ENCODE data around the gene OBSL1. TPM values are rescaled to one million over a fixed set of nuclear protein-coding genes. Genes with fewer than 3 reads are reported as not detected.

Gene OBSL1
- total RNA-seq, 1 experiment from 2014 or later, result not detected

GRCh38 chr2:219603771-219604170 is 32.4 kb upstream of the OBSL1 start:
- H3K79me2 ChIP-seq (ENCODE audit: low read length), result peaks cover 5% of the 10 kb centered on the region
- no peak overlapping the region for H2AFZ ChIP-seq (ENCODE audit: low read length)

GRCh38 chr2:219598308-219599078 is 27.2 kb upstream of the OBSL1 start:
- no peak for DNase-seq
- Histone ChIP-seq H2AFZ (ENCODE audit: low read length) (peak overlapping the region; percentile 58; the same call in 1 of the 2 replicates), H3K9me2 (replicated peaks; ENCODE audit: insufficient read depth, low read length) (no peaks in the 10 kb centered on the region), H3K79me2 (ENCODE audit: low read length) (peaks cover 11% of the 10 kb centered on the region), H3K4me2 (ENCODE audit: low read depth, low read length, poor library complexity, severe bottlenecking) (peak overlapping the region; percentile 95), H3K9me3 (ENCODE audit: low read length) (no peaks in the 10 kb centered on the region), H4K20me1 (ENCODE audit: insufficient read depth, low read depth, low read length) (no peaks in the 10 kb centered on the region), H3K27me3 (ENCODE audit: low read length) (no peaks in the 10 kb centered on the region), H3K9ac (ENCODE audit: low read length) (peak overlapping the region; percentile 91), H3K36me3 (ENCODE audit: insufficient read depth, low read length) (no peaks in the 10 kb centered on the region), H3K27ac (ENCODE audit: low read length) (no peak overlapping the region), H3K4me3 (ENCODE audit: low read length) (peak overlapping the region; percentile 69), H3K4me1 (ENCODE audit: low read length) (peaks cover 21% of the 10 kb centered on the region)

More at GRCh38 chr2:219603771-219604170, 32.4 kb upstream of the OBSL1 start:
- Histone ChIP-seq H3K9me3 (ENCODE audit: low read length) (no peaks in the 10 kb centered on the region), H3K27ac (ENCODE audit: low read length) (no peak overlapping the region), H3K4me2 (ENCODE audit: low read depth, low read length, poor library complexity, severe bottlenecking) (no peak overlapping the region), H3K4me3 (ENCODE audit: low read length) (no peak overlapping the region), H3K27me3 (ENCODE audit: low read length) (no peaks in the 10 kb centered on the region), H3K4me1 (ENCODE audit: low read length) (peaks cover 6% of the 10 kb centered on the region), H3K9me2 (replicated peaks; ENCODE audit: insufficient read depth, low read length) (no peaks in the 10 kb centered on the region), H3K9ac (ENCODE audit: low read length) (no peak overlapping the region), H3K36me3 (ENCODE audit: insufficient read depth, low read length) (0 out of 2 replicates have a peak, but pooled peaks cover 3% of the 10 kb centered on the region), H4K20me1 (ENCODE audit: insufficient read depth, low read depth, low read length) (no peaks in the 10 kb centered on the region)
- DNase-seq, result no peak

GRCh38 chr2:219597552-219598307 is 26.4 kb upstream of the OBSL1 start, which contains the start of gene STK11IP:
STK11IP (plus strand) TSS chr2:219597857; CDS start chr2:219598120, 263 bp downstream.
- H3K27ac ChIP-seq (ENCODE audit: low read length), result peak within 1 kb of the TSS; percentile 64
- peak within 1 kb of the TSS; percentile 69 for H3K4me3 ChIP-seq (ENCODE audit: low read length)
- peak within 1 kb of the TSS; percentile 91 for H3K9ac ChIP-seq (ENCODE audit: low read length)
- DNase-seq, result peak; percentile 98
- no peaks in the 10 kb centered on the region for H3K9me3 ChIP-seq (ENCODE audit: low read length)
- no peaks in the 10 kb centered on the region for H3K9me2 ChIP-seq (replicated peaks; ENCODE audit: insufficient read depth, low read length)
- H3K4me2 ChIP-seq (ENCODE audit: low read depth, low read length, poor library complexity, severe bottlenecking), result peak within 1 kb of the TSS; percentile 95
- H3K36me3 ChIP-seq (ENCODE audit: insufficient read depth, low read length), result no peaks in the 10 kb centered on the region
- peak within 1 kb of the TSS; percentile 58 for H2AFZ ChIP-seq (ENCODE audit: low read length)
- peaks cover 21% of the 10 kb centered on the region for H3K4me1 ChIP-seq (ENCODE audit: low read length)
- H4K20me1 ChIP-seq (ENCODE audit: insufficient read depth, low read depth, low read length), result no peaks in the 10 kb centered on the region
- peaks cover 11% of the 10 kb centered on the region for H3K79me2 ChIP-seq (ENCODE audit: low read length)
- no peaks in the 10 kb centered on the region for H3K27me3 ChIP-seq (ENCODE audit: low read length)

GRCh38 chr2:219596954-219597551 is 25.7 kb upstream of the OBSL1 start:
- peak overlapping the region; percentile 69 for H3K4me3 ChIP-seq (ENCODE audit: low read length)
- H3K9me2 ChIP-seq (replicated peaks; ENCODE audit: insufficient read depth, low read length), result no peaks in the 10 kb centered on the region
- H2AFZ ChIP-seq (ENCODE audit: low read length), result peak overlapping the region; percentile 58
- DNase-seq, result no peak
- no peaks in the 10 kb centered on the region for H3K27me3 ChIP-seq (ENCODE audit: low read length)
- no peaks in the 10 kb centered on the region for H4K20me1 ChIP-seq (ENCODE audit: insufficient read depth, low read depth, low read length)
- no peaks in the 10 kb centered on the region for H3K9me3 ChIP-seq (ENCODE audit: low read length)
- H3K9ac ChIP-seq (ENCODE audit: low read length), result peak overlapping the region; percentile 91
- peaks cover 11% of the 10 kb centered on the region for H3K79me2 ChIP-seq (ENCODE audit: low read length)
- peaks cover 21% of the 10 kb centered on the region for H3K4me1 ChIP-seq (ENCODE audit: low read length)
- no peaks in the 10 kb centered on the region for H3K36me3 ChIP-seq (ENCODE audit: insufficient read depth, low read length)
- peak overlapping the region; percentile 95 for H3K4me2 ChIP-seq (ENCODE audit: low read depth, low read length, poor library complexity, severe bottlenecking)
- peak overlapping the region; percentile 64 for H3K27ac ChIP-seq (ENCODE audit: low read length)

GRCh38 chr2:219595256-219595655 is 23.9 kb upstream of the OBSL1 start:
- Histone ChIP-seq H3K27me3 (ENCODE audit: low read length) (no peaks in the 10 kb centered on the region), H3K4me1 (ENCODE audit: low read length) (peaks cover 21% of the 10 kb centered on the region), H3K4me2 (ENCODE audit: low read depth, low read length, poor library complexity, severe bottlenecking) (no peak overlapping the region), H3K9me2 (replicated peaks; ENCODE audit: insufficient read depth, low read length) (no peaks in the 10 kb centered on the region), H3K79me2 (ENCODE audit: low read length) (peaks cover 11% of the 10 kb centered on the region), H3K4me3 (ENCODE audit: low read length) (no peak overlapping the region), H3K9me3 (ENCODE audit: low read length) (no peaks in the 10 kb centered on the region), H3K27ac (ENCODE audit: low read length) (no peak overlapping the region), H2AFZ (ENCODE audit: low read length) (no peak overlapping the region), H4K20me1 (ENCODE audit: insufficient read depth, low read depth, low read length) (no peaks in the 10 kb centered on the region), H3K36me3 (ENCODE audit: insufficient read depth, low read length) (no peaks in the 10 kb centered on the region), H3K9ac (ENCODE audit: low read length) (no peak overlapping the region)
- DNase-seq, result no peak

DNA sequence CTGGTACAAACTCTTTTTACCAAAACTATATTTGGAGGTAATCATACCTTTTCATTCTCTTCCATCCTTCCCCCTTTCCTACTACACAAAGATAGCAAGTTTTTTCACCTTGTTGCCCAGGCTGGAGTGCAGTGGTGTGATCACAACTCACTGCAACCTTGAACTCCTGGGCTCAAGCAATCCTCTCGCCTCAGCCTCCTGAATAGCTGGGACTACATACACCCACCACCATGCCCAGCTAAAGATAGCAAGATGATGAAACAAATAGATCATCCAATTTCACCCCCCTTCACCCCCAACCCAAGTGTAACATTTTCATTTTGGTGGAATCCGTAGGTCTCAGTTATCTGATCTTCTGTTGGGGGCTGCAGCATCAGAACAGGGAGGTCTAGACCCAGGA is 21.8 kb upstream of the OBSL1 start:
- Histone ChIP-seq H3K36me3 (ENCODE audit: insufficient read depth, low read length) (no peaks in the 10 kb centered on the region), H3K4me2 (ENCODE audit: low read depth, low read length, poor library complexity, severe bottlenecking) (no peak overlapping the region), H3K27me3 (ENCODE audit: low read length) (no peaks in the 10 kb centered on the region), H3K4me3 (ENCODE audit: low read length) (no peak overlapping the region), H3K9me2 (replicated peaks; ENCODE audit: insufficient read depth, low read length) (no peaks in the 10 kb centered on the region), H3K9ac (ENCODE audit: low read length) (no peak overlapping the region), H2AFZ (ENCODE audit: low read length) (no peak overlapping the region), H4K20me1 (ENCODE audit: insufficient read depth, low read depth, low read length) (no peaks in the 10 kb centered on the region), H3K9me3 (ENCODE audit: low read length) (no peaks in the 10 kb centered on the region), H3K27ac (ENCODE audit: low read length) (no peak overlapping the region), H3K4me1 (ENCODE audit: low read length) (peaks cover 9% of the 10 kb centered on the region), H3K79me2 (ENCODE audit: low read length) (no peaks in the 10 kb centered on the region; the same call in 1 of the 2 replicates)
- no peak for DNase-seq

DNA sequence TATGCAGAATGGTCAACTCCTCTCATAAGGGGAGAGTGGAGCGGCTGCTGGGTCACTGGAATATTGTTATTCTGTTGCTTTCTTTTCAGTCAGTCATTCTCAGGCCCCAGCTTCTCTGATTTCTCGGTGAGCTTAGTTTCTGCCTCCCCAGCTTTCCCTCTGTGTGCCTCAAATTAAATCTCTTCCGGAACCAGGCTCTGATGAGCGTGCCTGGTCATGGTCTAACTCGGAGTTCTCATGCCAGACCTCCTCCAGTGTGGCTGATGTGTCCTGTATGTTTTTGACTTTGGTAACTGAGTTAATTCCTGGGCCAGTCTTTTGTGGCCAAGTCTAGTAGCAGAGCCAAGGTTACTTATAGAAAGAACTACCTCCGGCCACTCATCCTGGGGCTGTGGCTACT is 21.4 kb upstream of the OBSL1 start:
- no peaks in the 10 kb centered on the region for H4K20me1 ChIP-seq (ENCODE audit: insufficient read depth, low read depth, low read length)
- no peaks in the 10 kb centered on the region for H3K36me3 ChIP-seq (ENCODE audit: insufficient read depth, low read length)
- no peak overlapping the region for H3K4me2 ChIP-seq (ENCODE audit: low read depth, low read length, poor library complexity, severe bottlenecking)
- no peak overlapping the region for H3K4me3 ChIP-seq (ENCODE audit: low read length)
- no peak overlapping the region for H3K9ac ChIP-seq (ENCODE audit: low read length)
- no peaks in the 10 kb centered on the region for H3K79me2 ChIP-seq (ENCODE audit: low read length)
- H3K9me3 ChIP-seq (ENCODE audit: low read length), result no peaks in the 10 kb centered on the region
- H3K9me2 ChIP-seq (replicated peaks; ENCODE audit: insufficient read depth, low read length), result no peaks in the 10 kb centered on the region
- no peaks in the 10 kb centered on the region for H3K27me3 ChIP-seq (ENCODE audit: low read length)
- no peak for DNase-seq
- no peak overlapping the region for H2AFZ ChIP-seq (ENCODE audit: low read length)
- no peak overlapping the region for H3K27ac ChIP-seq (ENCODE audit: low read length)
- H3K4me1 ChIP-seq (ENCODE audit: low read length), result peaks cover 9% of the 10 kb centered on the region

GRCh38 chr2:219591091-219591490 is 19.8 kb upstream of the OBSL1 start:
- Histone ChIP-seq H3K4me2 (ENCODE audit: low read depth, low read length, poor library complexity, severe bottlenecking) (no peak overlapping the region), H3K79me2 (ENCODE audit: low read length) (no peaks in the 10 kb centered on the region), H3K4me1 (ENCODE audit: low read length) (no peaks in the 10 kb centered on the region), H2AFZ (ENCODE audit: low read length) (no peak overlapping the region), H3K9ac (ENCODE audit: low read length) (no peak overlapping the region), H3K27me3 (ENCODE audit: low read length) (no peaks in the 10 kb centered on the region), H4K20me1 (ENCODE audit: insufficient read depth, low read depth, low read length) (no peaks in the 10 kb centered on the region), H3K9me2 (replicated peaks; ENCODE audit: insufficient read depth, low read length) (no peaks in the 10 kb centered on the region), H3K9me3 (ENCODE audit: low read length) (no peaks in the 10 kb centered on the region), H3K27ac (ENCODE audit: low read length) (no peak overlapping the region), H3K36me3 (ENCODE audit: insufficient read depth, low read length) (no peaks in the 10 kb centered on the region), H3K4me3 (ENCODE audit: low read length) (no peak overlapping the region)
- DNase-seq, result no peak

Data from Karpas-422 (cell line).